Hematopoietic multipotent progenitor cell treated with erythropoietin and hydrocortisone succinate and interleukin-3 and kit ligand, for 4 days (in vitro differentiated cells): ENCODE data around the gene KCTD17.

ENCODE experiments used
- DNase-seq: peaks from one replicate; pipeline ENCODE4 v3.0.0-alpha.2; 2015

The KCTD17 gene

DNA sequence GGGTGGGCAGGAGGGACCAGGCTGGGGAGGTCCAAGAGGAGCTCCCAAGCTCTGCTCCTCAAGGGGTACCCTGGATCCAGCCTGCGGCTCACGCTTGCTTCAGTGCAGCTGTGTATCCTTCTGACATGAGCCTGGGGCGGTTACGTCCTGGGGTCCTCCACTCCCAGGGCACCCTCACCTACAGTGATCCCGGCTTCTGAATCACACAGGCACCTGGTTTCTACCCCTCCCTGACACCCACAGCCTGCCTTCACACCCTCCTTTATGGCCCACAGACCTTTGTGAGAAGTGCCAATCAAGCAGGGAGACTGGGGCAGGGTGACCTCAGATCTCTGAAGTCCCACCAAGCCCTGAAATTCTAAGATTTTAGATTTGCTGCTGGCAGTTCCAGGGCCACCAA lies 30.5 kb upstream of the KCTD17 start:
- DNase-seq, result no peak

DNA sequence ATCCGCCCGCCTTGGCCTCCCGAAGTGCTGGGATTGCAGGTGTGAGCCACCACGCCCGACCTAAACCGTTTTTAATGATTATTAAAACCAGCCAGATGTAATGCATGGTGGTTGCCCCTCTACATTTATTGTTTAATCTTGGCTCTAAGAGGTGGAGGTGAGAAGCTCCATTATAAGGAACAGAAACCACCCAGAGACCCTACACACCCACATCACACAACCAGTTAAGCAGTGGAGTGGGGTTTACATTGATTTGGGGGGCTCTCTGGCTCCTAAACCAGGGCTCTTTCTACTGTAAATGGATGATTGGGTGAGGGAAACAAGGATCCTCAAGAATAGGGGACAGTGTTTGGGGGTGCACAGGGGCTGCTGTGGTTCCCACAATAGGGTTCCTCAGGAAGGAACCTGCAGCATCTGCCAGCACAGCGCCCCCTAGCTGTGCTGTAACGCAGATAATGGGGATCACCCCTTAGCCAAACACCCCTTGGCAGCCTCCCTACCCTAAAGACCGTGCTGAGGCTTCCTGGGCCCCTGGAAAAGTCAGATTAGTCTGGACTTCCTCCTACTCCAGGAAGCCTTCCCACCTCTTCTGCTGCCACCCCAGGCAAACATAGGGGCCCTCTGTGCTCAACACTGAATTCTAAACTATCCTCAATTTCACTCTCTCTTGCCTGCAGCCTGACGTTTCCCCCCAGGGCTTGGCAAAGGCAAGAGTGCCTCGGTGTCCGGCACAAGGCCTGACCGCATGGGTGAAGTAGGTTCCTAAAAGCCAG lies 29.6 kb upstream of the KCTD17 start:
- peak; percentile 88 for DNase-seq

DNA sequence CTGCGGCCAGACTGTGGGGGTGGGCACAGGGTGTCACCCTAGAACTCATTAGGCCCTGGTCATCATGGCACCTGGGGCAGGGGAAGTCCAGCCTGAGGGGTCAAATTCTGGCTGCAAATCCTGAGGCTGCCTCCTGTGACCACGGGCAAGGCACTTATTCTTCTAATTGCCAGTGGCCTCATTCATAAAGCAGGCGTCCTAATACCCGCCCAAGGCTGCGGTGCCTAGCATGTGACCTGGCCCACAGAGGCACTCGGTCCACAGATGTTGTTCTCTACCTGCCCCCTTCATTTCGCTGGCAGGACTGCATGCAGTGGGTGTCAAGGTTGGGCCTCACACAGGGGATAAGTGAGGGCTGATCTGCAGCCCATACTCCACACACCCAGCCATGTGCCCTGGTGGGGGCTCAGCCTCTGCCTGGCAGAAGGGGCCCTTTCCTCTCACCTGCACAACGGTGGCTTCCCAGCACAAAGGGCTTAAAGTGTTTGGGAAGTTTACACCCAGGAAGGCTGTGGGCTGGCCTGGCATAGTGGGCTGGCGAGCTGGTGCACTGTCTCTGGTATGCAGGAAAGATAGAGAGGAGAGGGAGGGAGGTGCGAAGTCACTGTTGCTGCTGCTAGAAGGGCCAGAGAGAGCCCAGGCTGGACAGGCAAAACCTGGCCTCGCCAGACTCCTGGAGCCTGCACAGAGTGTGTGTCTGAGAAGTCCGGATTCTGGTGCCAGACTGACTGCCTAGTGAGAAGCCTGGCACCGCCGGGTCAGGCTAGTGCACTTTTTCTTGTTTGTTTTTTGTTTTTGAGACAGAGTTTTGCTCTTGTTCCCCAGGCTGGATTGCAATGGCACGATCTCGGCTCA lies 28.8 kb upstream of the KCTD17 start:
- no peak for DNase-seq

DNA sequence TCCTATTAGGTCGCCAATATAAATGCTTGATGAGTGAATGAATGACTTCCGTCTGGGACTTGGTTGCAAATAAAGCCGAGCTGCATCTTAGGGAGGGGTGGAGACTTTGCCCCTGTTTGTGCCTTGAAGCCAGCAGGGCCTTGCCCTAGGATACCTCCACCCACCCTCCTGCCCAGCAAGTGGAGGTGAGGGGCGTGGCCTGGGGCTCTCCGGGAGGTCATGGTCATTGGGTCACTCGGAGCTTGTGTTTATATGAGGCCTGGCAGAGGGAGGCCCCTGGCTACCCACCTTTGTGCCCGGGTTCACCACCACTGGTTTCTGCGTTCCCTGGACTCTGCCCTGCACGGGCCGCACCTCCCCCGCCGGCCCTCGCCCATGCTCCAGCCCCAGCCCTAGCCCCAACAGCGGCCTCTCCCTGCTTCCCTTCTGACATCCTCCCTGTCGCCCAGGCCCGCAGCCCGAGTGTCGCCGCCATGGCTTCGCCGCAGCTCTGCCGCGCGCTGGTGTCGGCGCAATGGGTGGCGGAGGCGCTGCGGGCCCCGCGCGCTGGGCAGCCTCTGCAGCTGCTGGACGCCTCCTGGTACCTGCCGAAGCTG lies 27.7 kb upstream of the KCTD17 start:
- DNase-seq, result no peak

DNA sequence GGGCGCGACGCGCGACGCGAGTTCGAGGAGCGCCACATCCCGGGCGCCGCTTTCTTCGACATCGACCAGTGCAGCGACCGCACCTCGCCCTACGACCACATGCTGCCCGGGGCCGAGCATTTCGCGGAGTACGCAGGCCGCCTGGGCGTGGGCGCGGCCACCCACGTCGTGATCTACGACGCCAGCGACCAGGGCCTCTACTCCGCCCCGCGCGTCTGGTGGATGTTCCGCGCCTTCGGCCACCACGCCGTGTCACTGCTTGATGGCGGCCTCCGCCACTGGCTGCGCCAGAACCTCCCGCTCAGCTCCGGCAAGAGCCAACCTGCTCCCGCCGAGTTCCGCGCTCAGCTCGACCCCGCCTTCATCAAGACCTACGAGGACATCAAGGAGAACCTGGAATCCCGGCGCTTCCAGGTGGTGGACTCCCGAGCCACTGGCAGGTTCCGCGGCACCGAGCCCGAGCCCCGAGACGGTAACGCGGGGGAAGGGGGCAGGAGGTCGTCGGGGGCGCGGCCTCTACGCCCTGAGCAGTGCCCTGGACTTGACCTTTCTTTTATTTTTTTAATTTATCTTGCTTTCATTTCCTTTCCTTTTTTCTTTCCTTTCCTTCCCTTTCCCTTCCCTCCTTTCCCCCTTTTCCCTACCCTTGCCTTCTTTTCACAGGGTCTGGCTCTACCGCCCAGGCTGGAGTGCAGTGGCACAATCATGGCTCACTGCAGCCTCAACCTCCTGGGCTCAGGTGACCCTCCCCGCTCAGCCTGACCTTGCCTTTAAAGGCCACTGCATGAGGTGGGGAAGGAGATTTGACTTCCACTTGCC lies 27.0 kb upstream of the KCTD17 start:
- no peak for DNase-seq

DNA sequence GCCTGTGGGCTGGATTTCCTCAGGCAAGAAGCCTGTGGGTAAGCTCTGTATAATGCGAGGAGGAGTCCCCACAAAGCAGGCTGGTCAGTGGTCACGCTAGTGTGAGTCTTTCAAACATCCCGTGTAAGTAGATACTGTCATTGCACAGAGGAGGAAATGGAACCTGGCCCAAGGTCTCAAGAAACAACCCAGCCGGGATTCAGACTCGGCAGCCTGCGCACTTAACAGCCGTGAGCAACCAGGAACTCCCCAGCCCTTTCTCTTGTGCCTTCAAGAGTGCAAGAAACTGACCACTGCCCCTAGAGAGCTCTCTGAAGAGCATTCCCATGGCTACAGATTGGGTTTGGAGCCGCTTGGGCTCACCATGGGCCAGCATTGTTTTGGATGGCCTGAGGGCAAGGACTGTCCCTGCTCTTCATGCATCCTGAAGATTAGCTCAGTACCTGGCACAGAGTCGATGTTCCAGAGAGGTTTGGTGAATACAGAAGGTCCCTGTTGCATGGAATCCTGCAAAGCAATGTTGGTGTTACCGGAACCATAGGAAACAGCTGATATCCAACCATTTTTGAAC lies 26.0 kb upstream of the KCTD17 start:
- no peak for DNase-seq

GRCh38 chr22:37026325-37026724 lies 25.2 kb upstream of the KCTD17 start:
- no peak for DNase-seq

- no peak for DNase-seq
These were observed 24.0 kb upstream of the KCTD17 start for GRCh38 chr22:37027556-37027955.

GRCh38 chr22:37028692-37029674 lies 22.6 kb upstream of the KCTD17 start:
- no peak for DNase-seq

GRCh38 chr22:37030560-37031281 lies 20.8 kb upstream of the KCTD17 start:
- no peak for DNase-seq

GRCh38 chr22:37032134-37032534 lies 19.4 kb upstream of the KCTD17 start:
- DNase-seq, result no peak

- DNase-seq, result peak; percentile 61
These were observed 18.7 kb upstream of the KCTD17 start for GRCh38 chr22:37032535-37033460.

- no peak for DNase-seq
These were observed 17.7 kb upstream of the KCTD17 start for GRCh38 chr22:37033605-37034430.

DNA sequence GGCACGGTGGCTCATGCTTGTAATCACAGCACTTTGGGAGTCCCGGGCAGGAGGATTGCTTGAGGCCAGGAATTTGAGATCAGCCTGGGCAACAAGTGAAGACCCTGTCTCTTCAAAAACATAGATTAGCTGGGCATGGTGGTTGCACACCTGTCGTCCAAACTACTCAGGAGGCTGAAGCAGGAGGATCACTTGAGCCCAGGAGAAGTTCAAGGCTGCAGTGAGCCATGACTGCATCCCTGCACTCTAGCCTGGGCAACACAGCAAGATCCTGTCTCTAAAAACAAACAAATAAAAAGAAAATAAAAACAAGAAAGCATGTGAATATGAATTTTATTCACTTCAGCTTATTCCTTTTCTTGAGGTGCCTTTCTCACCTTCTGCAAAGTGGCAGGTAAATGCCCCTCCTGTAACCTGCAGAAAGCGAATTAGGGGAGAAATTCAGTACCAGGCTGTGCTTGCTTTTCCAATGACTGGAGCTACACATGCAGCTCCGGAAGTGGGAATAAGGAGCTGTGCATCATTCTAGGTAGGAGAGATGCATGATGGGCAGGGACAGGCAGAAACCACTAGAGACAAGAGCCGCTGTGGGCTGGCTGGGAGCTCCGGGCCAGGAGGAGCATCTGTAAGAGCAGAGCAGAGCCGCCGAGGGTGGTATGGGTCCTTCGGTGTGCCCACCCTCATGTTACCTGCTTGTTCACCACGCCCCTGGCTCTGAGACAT lies 14.7 kb upstream of the KCTD17 start:
- no peak for DNase-seq

DNA sequence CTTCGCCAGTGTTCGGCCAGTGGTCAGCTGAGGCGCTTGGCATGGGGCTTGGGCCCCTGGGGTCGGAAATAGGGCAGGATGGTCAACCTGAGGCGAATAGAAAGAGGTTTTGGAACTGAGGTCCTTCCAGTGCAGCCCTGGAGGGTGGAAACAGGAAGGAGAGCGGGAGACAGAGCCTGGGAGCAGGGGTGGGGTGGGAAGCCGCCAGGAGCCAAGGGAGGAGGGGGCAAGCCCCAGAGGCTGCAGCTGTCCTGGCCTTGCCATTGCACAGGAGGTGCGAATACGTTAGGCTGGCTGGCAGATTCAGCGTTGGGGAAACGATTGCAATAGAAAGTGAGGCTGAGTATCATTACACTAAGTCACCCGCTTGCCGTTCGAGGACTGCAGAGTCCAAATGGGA lies 13.9 kb upstream of the KCTD17 start:
- no peak for DNase-seq

- DNase-seq, result no peak
These were observed 12.1 kb upstream of the KCTD17 start for GRCh38 chr22:37039466-37039865.

GRCh38 chr22:37043209-37043827 lies 8.2 kb upstream of the KCTD17 start:
- no peak for DNase-seq
